Thoracic aorta (tissue), 2 donors: ENCODE results near the gene SYCP2. TPM values are rescaled to one million over a fixed set of nuclear protein-coding genes. Genes with fewer than 3 reads are reported as not detected.
"Not testable (repeated sequence)": the region's sequence is repeated elsewhere in the genome, so short reads cannot be mapped to it uniquely, and the experiment has no call there.

Source experiments
- ATAC-seq: fragments of 150-250 bp; one replicate; pipeline ENCODE4 v1.8.0; 2017; ENCODE audit warnings: low read depth; ENCODE audit not compliant: insufficient number of reproducible peaks, low FRiP score
- DNase-seq: peaks from one replicate; pipeline ENCODE4 v3.0.0-alpha.2; 2020; ENCODE audit warnings: low spot score
- H3K27ac ChIP-seq, 2 donors: fragments of 200-600 bp; sonication (generic); 1 replicate in 1 of 2; 2 replicates in 1 of 2; pipeline ENCODE4 v1.5.1; 2016; ENCODE audit warnings: mild to moderate bottlenecking in 2 of 2, moderate library complexity in 2 of 2
- H3K27me3 ChIP-seq: fragments of 200-600 bp; sonication (generic); replicated peaks from 2 replicates; pipeline ENCODE4 v1.6.0; 2016; ENCODE audit warnings: mild to moderate bottlenecking; ENCODE audit not compliant: insufficient read depth
- H3K36me3 ChIP-seq: fragments of 200-600 bp; sonication (generic); one replicate; pipeline ENCODE4 v1.5.1; 2016
- H3K4me1 ChIP-seq, 2 donors: fragments of 200-600 bp; sonication (generic); 1 replicate in 1 of 2; 2 replicates in 1 of 2; pipeline versions ENCODE4 v1.5.1 to v1.6.0; 2016; ENCODE audit warnings: low read depth in 2 of 2, mild to moderate bottlenecking in 1 of 2; ENCODE audit not compliant: control insufficient read depth in 1 of 2
- H3K4me3 ChIP-seq: fragments of 200-600 bp; sonication (generic); 2 replicates; pipeline ENCODE4 v1.5.1; 2016; ENCODE audit warnings: mild to moderate bottlenecking
- H3K9me3 ChIP-seq: fragments of 200-600 bp; sonication (generic); 2 replicates; pipeline ENCODE4 v1.5.1; 2016
- CTCF ChIP-seq: fragments of 200-600 bp; sonication (generic); IDR thresholded peaks from one replicate; pipeline ENCODE4 v1.5.1; 2019; ENCODE audit warnings: antibody characterized with exemption
- total RNA-seq, 2 donors: library from RNA; depleted of rRNA; stranded (reverse); fragments of >200 nt; gene quantifications; one replicate each; pipeline versions ENCODE4 v1.1.0 to v1.2.3, GENCODE V29; 2016

Gene SYCP2
- total RNA-seq, 2 donors from 2014 or later = 0.71 to 0.95 TPM

GRCh38 chr20:59858425-59858824, 75.0 kb downstream of the SYCP2 start:
- H3K9me3 ChIP-seq = no peaks in the 10 kb centered on the region
- H3K36me3 ChIP-seq = no peaks in the 10 kb centered on the region
- H3K27ac ChIP-seq = no peak overlapping the region
- DNase-seq (no peak), ATAC-seq (no peak)
- no peaks in the 10 kb centered on the region for H3K27me3 ChIP-seq
- no peaks in the 10 kb centered on the region for H3K4me1 ChIP-seq
- no peak overlapping the region for H3K4me3 ChIP-seq
- TF ChIP-seq CTCF = no peak

GRCh38 chr20:59857966-59858365, 75.5 kb downstream of the SYCP2 start:
- DNase-seq (no peak), ATAC-seq (no peak)
- no peaks in the 10 kb centered on the region for H3K9me3 ChIP-seq
- H3K4me3 ChIP-seq = no peak overlapping the region
- no peak for TF ChIP-seq CTCF
- H3K36me3 ChIP-seq = no peaks in the 10 kb centered on the region
- no peaks in the 10 kb centered on the region for H3K27me3 ChIP-seq
- H3K27ac ChIP-seq = no peak overlapping the region
- no peaks in the 10 kb centered on the region for H3K4me1 ChIP-seq

GRCh38 chr20:59856941-59857340, 76.5 kb downstream of the SYCP2 start:
- ATAC-seq, H3K9me3 ChIP-seq, DNase-seq, H3K27me3 ChIP-seq, H3K4me3 ChIP-seq, H3K4me1 ChIP-seq, H3K36me3 ChIP-seq, H3K27ac ChIP-seq: not testable (repeated sequence)

- DNase-seq, ATAC-seq, H3K36me3 ChIP-seq: not testable (repeated sequence)
Observed at GRCh38 chr20:59856526-59856925, 76.9 kb downstream of the SYCP2 start.

GRCh38 chr20:59850018-59850641, 83.3 kb downstream of the SYCP2 start:
- H3K4me1 ChIP-seq = no peaks in the 10 kb centered on the region
- H3K4me3 ChIP-seq = no peak overlapping the region
- DNase-seq = no peak
- H3K9me3 ChIP-seq = no peaks in the 10 kb centered on the region
- peak; percentile 60 for TF ChIP-seq CTCF
- no peak for ATAC-seq
- H3K36me3 ChIP-seq = no peaks in the 10 kb centered on the region
- H3K27me3 ChIP-seq = no peaks in the 10 kb centered on the region
- H3K27ac ChIP-seq = no peak overlapping the region

More at GRCh38 chr20:59856526-59856925, 76.9 kb downstream of the SYCP2 start:
- H3K4me1 ChIP-seq, H3K9me3 ChIP-seq, H3K4me3 ChIP-seq, H3K27me3 ChIP-seq, H3K27ac ChIP-seq: not testable (repeated sequence)

- Histone ChIP-seq H3K36me3 (no peaks in the 10 kb centered on the region), H3K9me3 (no peaks in the 10 kb centered on the region), H3K4me1 (no peaks in the 10 kb centered on the region), H3K27ac (no peak overlapping the region), H3K4me3 (no peak overlapping the region), H3K27me3 (no peaks in the 10 kb centered on the region)
- TF ChIP-seq CTCF = no peak
- ATAC-seq = no peak
- DNase-seq = no peak
Observed at GRCh38 chr20:59848182-59848581, 85.3 kb downstream of the SYCP2 start.
